Kidney capillary endothelial cell (primary cell): ENCODE results near the gene PRSS3.
A peak's percentile ranks its signal among the peaks of the same experiment; 100 is the strongest.
"Not testable (repeated sequence)": the region's sequence is repeated elsewhere in the genome, so short reads cannot be mapped to it uniquely, and the experiment has no call there.

ENCODE experiments used
- DNase-seq: peaks from one replicate; pipeline ENCODE4 v3.0.0-alpha.2; 2018; ENCODE audit warnings: low spot score

PRSS3 gene

GRCh38 chr9:33818167-33818846 lies 22.9 kb downstream of the PRSS3 start:
- DNase-seq: no peak

GRCh38 chr9:33818847-33819500 lies 23.6 kb downstream of the PRSS3 start:
- DNase-seq: peak; percentile 30

- DNase-seq: no peak
These were observed 24.9 kb downstream of the PRSS3 start for GRCh38 chr9:33820231-33820745.

- DNase-seq: no peak
These were observed 28.4 kb downstream of the PRSS3 start for GRCh38 chr9:33823801-33824200.

GRCh38 chr9:33827285-33827684 lies 31.9 kb downstream of the PRSS3 start:
- not testable (repeated sequence) for DNase-seq

GRCh38 chr9:33829641-33830230 lies 34.4 kb downstream of the PRSS3 start:
- DNase-seq: not testable (repeated sequence)

GRCh38 chr9:33835625-33836260 lies 40.4 kb downstream of the PRSS3 start:
- no peak for DNase-seq

- not testable (repeated sequence) for DNase-seq
These were observed 40.9 kb downstream of the PRSS3 start for GRCh38 chr9:33836261-33836660.

GRCh38 chr9:33837138-33837537 lies 41.8 kb downstream of the PRSS3 start:
- DNase-seq: no peak

- DNase-seq: no peak
These were observed 45.0 kb downstream of the PRSS3 start for GRCh38 chr9:33840381-33840780.

GRCh38 chr9:33843312-33843961 lies 48.1 kb downstream of the PRSS3 start:
- DNase-seq: no peak

GRCh38 chr9:33846231-33846630 lies 50.9 kb downstream of the PRSS3 start:
- no peak for DNase-seq

GRCh38 chr9:33847894-33848205 lies 52.5 kb downstream of the PRSS3 start:
- not testable (repeated sequence) for DNase-seq
